B cell (primary cell): ENCODE data around the gene FRMD4B.

ENCODE experiments used
- EZH2 ChIP-seq: IDR thresholded peaks from 2 replicates; pipeline ENCODE4 v1.6.1; 2012; ENCODE audit warnings: borderline replicate concordance, low read depth, mild to moderate bottlenecking, moderate library complexity, low read length; ENCODE audit not compliant: insufficient read depth, poor library complexity, severe bottlenecking
- TF ChIP-seq, protein P1 (sequence below): fragments of 200-600 bp; IDR thresholded peaks from one replicate; pipeline ENCODE4 v1.8.0; 2022; ENCODE audit warnings: antibody characterized with exemption, mild to moderate bottlenecking

DNA sequence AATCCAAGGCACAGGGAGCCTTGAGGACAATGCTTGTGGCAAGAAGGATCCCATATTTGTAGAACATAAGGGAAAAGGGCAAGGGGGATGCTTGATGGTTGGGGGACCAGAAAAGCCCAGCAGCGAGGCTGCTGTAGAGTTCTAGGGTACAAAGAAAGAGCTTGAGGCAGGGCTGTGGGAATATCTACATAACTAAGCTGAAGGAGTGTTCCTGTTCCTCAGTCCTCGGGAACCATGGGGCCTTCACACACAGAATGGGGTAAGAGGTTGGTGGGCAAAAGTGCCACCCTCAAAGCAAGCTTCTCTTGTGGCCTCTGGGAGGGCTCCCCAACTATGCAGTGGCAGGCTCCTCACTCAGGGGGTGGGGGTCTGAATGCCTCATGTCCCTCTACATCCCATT is 6.5 kb upstream of the FRMD4B start:
- TF ChIP-seq, protein P1, sequence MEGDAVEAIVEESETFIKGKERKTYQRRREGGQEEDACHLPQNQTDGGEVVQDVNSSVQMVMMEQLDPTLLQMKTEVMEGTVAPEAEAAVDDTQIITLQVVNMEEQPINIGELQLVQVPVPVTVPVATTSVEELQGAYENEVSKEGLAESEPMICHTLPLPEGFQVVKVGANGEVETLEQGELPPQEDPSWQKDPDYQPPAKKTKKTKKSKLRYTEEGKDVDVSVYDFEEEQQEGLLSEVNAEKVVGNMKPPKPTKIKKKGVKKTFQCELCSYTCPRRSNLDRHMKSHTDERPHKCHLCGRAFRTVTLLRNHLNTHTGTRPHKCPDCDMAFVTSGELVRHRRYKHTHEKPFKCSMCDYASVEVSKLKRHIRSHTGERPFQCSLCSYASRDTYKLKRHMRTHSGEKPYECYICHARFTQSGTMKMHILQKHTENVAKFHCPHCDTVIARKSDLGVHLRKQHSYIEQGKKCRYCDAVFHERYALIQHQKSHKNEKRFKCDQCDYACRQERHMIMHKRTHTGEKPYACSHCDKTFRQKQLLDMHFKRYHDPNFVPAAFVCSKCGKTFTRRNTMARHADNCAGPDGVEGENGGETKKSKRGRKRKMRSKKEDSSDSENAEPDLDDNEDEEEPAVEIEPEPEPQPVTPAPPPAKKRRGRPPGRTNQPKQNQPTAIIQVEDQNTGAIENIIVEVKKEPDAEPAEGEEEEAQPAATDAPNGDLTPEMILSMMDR, result no peak
- no peak for TF ChIP-seq EZH2
